Left colon (tissue), 2 donors: ENCODE results near the gene ACOX3. TPM values are rescaled to one million over a fixed set of nuclear protein-coding genes. Genes with fewer than 3 reads are reported as not detected.
"Not testable (repeated sequence)": the region's sequence is repeated elsewhere in the genome, so short reads cannot be mapped to it uniquely, and the experiment has no call there.

Experiments used
- ATAC-seq: fragments of 200-7000 bp; cut with Tn5 transposase; one replicate; pipeline ENCODE4 v1.9.1; 2020; ENCODE audit warnings: mild to moderate bottlenecking, moderate library complexity
- DNase-seq, 2 donors: peaks; one replicate each; pipeline ENCODE4 v3.0.0-alpha.2; 2020
- intact Hi-C, 2 donors: fragments of 100-400 bp; cut with DNase I in 1 of 2; cut with micrococcal nuclease in 1 of 2; formaldehyde crosslinking; loops; one replicate each; pipeline versions ENCODE4 v1.11.2 to v1.14.0; 2022; cut with DNase I, micrococcal nuclease
- long read RNA-seq: library from polyadenylated mRNA; unstranded; transcript quantifications from one replicate; pipeline ENCODE4 v2.0.0, GENCODE V29; 2021
- total RNA-seq, 2 donors: library from RNA; stranded (reverse); fragmentation: NEBNext Ultra II Directional; extraction: Animal tissue kit (Norgen Biotek cat#: 25700); gene quantifications; one replicate each; pipeline ENCODE4 v1.2.1, GENCODE V29; 2021
- donor health status: DM: no; HTN: no; CAD: no.
- donor health status: DM: yes; HTN: yes; CAD: no.

Gene ACOX3
- total RNA-seq = 10 to 100 TPM; 25.9 to 29.7 TPM
- long read RNA-seq, transcript ACOX3-203 (18 exons, 2,253 nt) = major isoform, 51 of 104 reads
- long read RNA-seq, partial matches to known transcripts = 23 of 104 reads
- long read RNA-seq, other reads (novel, unspliced or antisense) = 27 of 104 reads

- ATAC-seq = peak; percentile 95
- intact Hi-C loops = no loop called here
- peak; percentile 88 to 93 for DNase-seq
These were observed at the start of gene ACOX3, which contains the start of gene TRMT44 for GRCh38 chr4:8440492-8441311. ACOX3 (minus strand) TSS chr4:8440723; CDS start chr4:8416521, 24,202 bp downstream. TRMT44 (plus strand) TSS chr4:8440777; CDS start chr4:8440823, 46 bp downstream.

- DNase-seq = no peak
- intact Hi-C loops = no loop called here
- no peak for ATAC-seq
These were observed 48.4 kb upstream of the ACOX3 start for GRCh38 chr4:8488791-8489369.

GRCh38 chr4:8486643-8487042 is 46.1 kb upstream of the ACOX3 start:
- DNase-seq, intact Hi-C loops, ATAC-seq: not testable (repeated sequence)

- intact Hi-C loops = no loop called here
- ATAC-seq (no peak), DNase-seq (no peak)
These were observed 39.7 kb upstream of the ACOX3 start for GRCh38 chr4:8480221-8480620.

GRCh38 chr4:8478801-8479744 is 38.5 kb upstream of the ACOX3 start:
- ATAC-seq (no peak), DNase-seq (no peak)
- intact Hi-C loops = no loop called here

- DNase-seq (no peak), ATAC-seq (no peak)
- intact Hi-C loops = no loop called here
These were observed 37.8 kb upstream of the ACOX3 start for GRCh38 chr4:8478371-8478770.

GRCh38 chr4:8477676-8478075 is 37.2 kb upstream of the ACOX3 start:
- DNase-seq (no peak), ATAC-seq (no peak)
- intact Hi-C loops = no loop called here

- intact Hi-C loops = no loop called here
- ATAC-seq (no peak), DNase-seq (no peak)
These were observed 36.6 kb upstream of the ACOX3 start for GRCh38 chr4:8477095-8477635.

GRCh38 chr4:8475751-8476575 is 35.4 kb upstream of the ACOX3 start:
- no peak for ATAC-seq
- intact Hi-C loops = no loop called here
- DNase-seq = no peak

- DNase-seq (no peak), ATAC-seq (no peak)
- intact Hi-C loops = no loop called here
These were observed 34.3 kb upstream of the ACOX3 start for GRCh38 chr4:8474856-8475255.

- DNase-seq (no peak), ATAC-seq (no peak)
- intact Hi-C loops = no loop called here
These were observed 33.5 kb upstream of the ACOX3 start for GRCh38 chr4:8473920-8474590.

GRCh38 chr4:8473198-8473919 is 32.8 kb upstream of the ACOX3 start:
- no peak for ATAC-seq
- DNase-seq = no peak
- intact Hi-C loops = no loop called here

- DNase-seq = no peak
- intact Hi-C loops = no loop called here
- ATAC-seq = no peak
These were observed 32.2 kb upstream of the ACOX3 start for GRCh38 chr4:8472689-8473197.

- no peak for DNase-seq
- ATAC-seq = no peak
- intact Hi-C loops = no loop called here
These were observed 31.7 kb upstream of the ACOX3 start for GRCh38 chr4:8472158-8472688.

- intact Hi-C loops = no loop called here
- no peak for ATAC-seq
- no peak for DNase-seq
These were observed 30.8 kb upstream of the ACOX3 start for GRCh38 chr4:8471211-8471875.

GRCh38 chr4:8470451-8471024 is 30.0 kb upstream of the ACOX3 start:
- intact Hi-C loops = no loop called here
- no peak for ATAC-seq
- DNase-seq = no peak
